ENCODE data around the gene PGF.

The PGF gene

GRCh38 chr14:74979029-74979428, 23.6 kb upstream of the PGF start:
- POLR2A ChIA-PET = no interaction called here

GRCh38 chr14:74978416-74978947, 23.1 kb upstream of the PGF start:
- POLR2A ChIA-PET = no interaction called here
- TF ChIP-seq EGR2 (tag by site-specific recombination; IDR thresholded peaks at IDR 0.05; ENCODE audit: low read depth) = peak; percentile 6; the same call in 1 of the 2 replicates
- peak; percentile 49; the same call in 1 of the 2 replicates for TF ChIP-seq HIC1 (tag by site-specific recombination; IDR thresholded peaks at IDR 0.05)
- TF ChIP-seq ZNF571 (tag by site-specific recombination; IDR thresholded peaks at IDR 0.05) = no peak
- no peak for TF ChIP-seq ZNF449 (tag by site-specific recombination; IDR thresholded peaks at IDR 0.05)
- TF ChIP-seq PATZ1 (tag by site-specific recombination; IDR thresholded peaks at IDR 0.05) = peak; percentile 48; the same call in 1 of the 2 replicates
- peak; percentile 76 for TF ChIP-seq ZFHX2 (tag by site-specific recombination; conservative IDR thresholded peaks at IDR 0.05)
- no peak for TF ChIP-seq ZNF792 (tag by site-specific recombination; IDR thresholded peaks at IDR 0.05)
- peak; percentile 97 for TF ChIP-seq ZIC2 (tag by site-specific recombination; IDR thresholded peaks at IDR 0.05)
- TF ChIP-seq ZNF623 (tag by site-specific recombination; IDR thresholded peaks at IDR 0.05) = no peak
- 0 out of 2 replicates have a peak, but pooled peaks have one; percentile 15 for TF ChIP-seq OSR2 (tag by site-specific recombination; IDR thresholded peaks at IDR 0.05)
- peak; percentile 89 for TF ChIP-seq GLIS1 (tag by site-specific recombination; IDR thresholded peaks at IDR 0.05)
- CTCF ChIA-PET = interaction anchor here (0.8 to 1.0 kb wide), 2 partner anchors 33 to 110 kb away, joined by 3 to 5 read pairs; no protein-coding TSS in a partner anchor
- Histone ChIP-seq H3K4me1 (ENCODE audit: control insufficient read depth, insufficient read depth, low read length) (no peaks in the 10 kb centered on the region; the same call in 1 of the 2 replicates), H3K4me3 (ENCODE audit: low read depth, low read length) (no peak overlapping the region), H3K36me3 (ENCODE audit: control insufficient read depth in 2 of 2, insufficient read depth in 1 of 2, low read length in 2 of 2) (no peaks in the 10 kb centered on the region), H3K9me3 (ENCODE audit: control insufficient read depth, insufficient read depth, low read depth, low read length) (no peaks in the 10 kb centered on the region), H3K27ac (ENCODE audit: extremely low read depth, low read depth, low read length) (no peak overlapping the region)

More at GRCh38 chr14:74979029-74979428, 23.6 kb upstream of the PGF start:
- no peak overlapping the region for H3K4me3 ChIP-seq (ENCODE audit: low read depth, low read length)
- TF ChIP-seq YY2 (tag by site-specific recombination; IDR thresholded peaks at IDR 0.05) (no peak), ZNF223 (tag by site-specific recombination; IDR thresholded peaks at IDR 0.05) (no peak), ZNF114 (tag by site-specific recombination; IDR thresholded peaks at IDR 0.05) (no peak), ZNF549 (tag by site-specific recombination; IDR thresholded peaks at IDR 0.05) (no peak), ZNF2 (tag by site-specific recombination; IDR thresholded peaks at IDR 0.05) (no peak), REST (tag by site-specific recombination; IDR thresholded peaks at IDR 0.05) (no peak), ZBTB44 (tag by site-specific recombination; IDR thresholded peaks at IDR 0.05) (no peak), ZNF792 (tag by site-specific recombination; IDR thresholded peaks at IDR 0.05) (no peak), ZNF560 (tag by site-specific recombination; IDR thresholded peaks at IDR 0.05; ENCODE audit: borderline replicate concordance) (no peak), ZNF629 (tag by site-specific recombination; IDR thresholded peaks at IDR 0.05) (no peak), WT1 (tag by site-specific recombination; IDR thresholded peaks at IDR 0.05) (no peak)
- CTCF ChIA-PET = interaction anchor here (1.0 to 1.1 kb wide), 2 partner anchors 9 to 110 kb away, joined by 3 read pairs; no protein-coding TSS in a partner anchor
- no peaks in the 10 kb centered on the region for H3K36me3 ChIP-seq (ENCODE audit: control insufficient read depth in 2 of 2, insufficient read depth in 1 of 2, low read length in 2 of 2)
- H3K4me1 ChIP-seq (ENCODE audit: control insufficient read depth, insufficient read depth, low read length) = no peaks in the 10 kb centered on the region; the same call in 1 of the 2 replicates
- no peak overlapping the region for H3K27ac ChIP-seq (ENCODE audit: extremely low read depth, low read depth, low read length)
- no peaks in the 10 kb centered on the region for H3K9me3 ChIP-seq (ENCODE audit: control insufficient read depth, insufficient read depth, low read depth, low read length)
